ENCODE measurements around the gene CYSRT1.
A peak's percentile ranks its signal among the peaks of the same experiment; 100 is the strongest.

GRCh38 chr9:137217276-137218211 is 7.4 kb upstream of the CYSRT1 start:
- TF ChIP-seq CTCF (IDR thresholded peaks at IDR 0.05): no peak
- TF ChIP-seq POLR2A (IDR thresholded peaks at IDR 0.05): peak in 1 of 2 donors; percentile 23
